Testis (tissue), 2 donors: ENCODE results near the gene DOP1B.

Experiments
- POLR2A ChIP-seq: fragments of 450-650 bp; IDR thresholded peaks from one replicate; pipeline ENCODE4 v1.6.1; 2017; ENCODE audit warnings: antibody characterized with exemption, mild to moderate bottlenecking, moderate library complexity
- TF ChIP-seq, protein P1 (sequence below), 3 experiments: fragments of 450-650 bp in 2 of 3; fragments of 200-600 bp in 1 of 3; sonication (generic) in 1 of 3; IDR thresholded peaks; one replicate each; pipeline ENCODE4 v1.5.1; 2016 to 2019; ENCODE audit warnings: antibody characterized with exemption in 3 of 3, mild to moderate bottlenecking in 2 of 3, moderate library complexity in 1 of 3

- TF ChIP-seq, protein P1, sequence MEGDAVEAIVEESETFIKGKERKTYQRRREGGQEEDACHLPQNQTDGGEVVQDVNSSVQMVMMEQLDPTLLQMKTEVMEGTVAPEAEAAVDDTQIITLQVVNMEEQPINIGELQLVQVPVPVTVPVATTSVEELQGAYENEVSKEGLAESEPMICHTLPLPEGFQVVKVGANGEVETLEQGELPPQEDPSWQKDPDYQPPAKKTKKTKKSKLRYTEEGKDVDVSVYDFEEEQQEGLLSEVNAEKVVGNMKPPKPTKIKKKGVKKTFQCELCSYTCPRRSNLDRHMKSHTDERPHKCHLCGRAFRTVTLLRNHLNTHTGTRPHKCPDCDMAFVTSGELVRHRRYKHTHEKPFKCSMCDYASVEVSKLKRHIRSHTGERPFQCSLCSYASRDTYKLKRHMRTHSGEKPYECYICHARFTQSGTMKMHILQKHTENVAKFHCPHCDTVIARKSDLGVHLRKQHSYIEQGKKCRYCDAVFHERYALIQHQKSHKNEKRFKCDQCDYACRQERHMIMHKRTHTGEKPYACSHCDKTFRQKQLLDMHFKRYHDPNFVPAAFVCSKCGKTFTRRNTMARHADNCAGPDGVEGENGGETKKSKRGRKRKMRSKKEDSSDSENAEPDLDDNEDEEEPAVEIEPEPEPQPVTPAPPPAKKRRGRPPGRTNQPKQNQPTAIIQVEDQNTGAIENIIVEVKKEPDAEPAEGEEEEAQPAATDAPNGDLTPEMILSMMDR (IDR thresholded peaks at IDR 0.05), result no peak
- no peak for TF ChIP-seq POLR2A
These were observed 26.6 kb downstream of the DOP1B start for GRCh38 chr21:36183144-36183795.
